Endothelial cell of umbilical vein (primary cell): ENCODE data around the gene SLC5A3. TPM values are rescaled to one million over a fixed set of nuclear protein-coding genes. Genes with fewer than 3 reads are reported as not detected.

Experiments used
- BruUV-seq: library from RNA; stranded (reverse); fragments of 400-500 nt; replicated peaks from 2 replicates; lab custom pipeline; 2021; lab: Mats Ljungman, UMichigan
- CTCF ChIA-PET: fragments of 300-600, 350-600 bp; sonication (Branson Sonifier 250); formaldehyde crosslinking; loops from one replicate; lab custom pipeline; 2021; ENCODE audit warnings: antibody characterized with exemption, inconsistent platforms; lab: Charles Lee
- POLR2A ChIA-PET: fragments of 300-600, 350-600 bp; sonication (Branson Sonifier 250); formaldehyde crosslinking; loops from one replicate; lab custom pipeline; 2021; ENCODE audit warnings: antibody characterized with exemption, inconsistent platforms; lab: Charles Lee
- DNase-seq: peaks from one replicate; pipeline ENCODE4 v3.0.0-alpha.2; 2011; ENCODE audit warnings: low read depth, low spot score
- FAIRE-seq: peaks from 2 replicates; lab custom pipeline; 2011; peaks lifted over from hg19 to GRCh38; lab: Jason Lieb, UNC
- H2AFZ ChIP-seq: 2 replicates; pipeline ENCODE4 v1.6.0; 2012; ENCODE audit warnings: low read depth, low read length, control low read depth, inconsistent platforms
- H3K27ac ChIP-seq: 2 replicates; pipeline ENCODE4 v1.5.1; 2011; ENCODE audit warnings: low read depth, mild to moderate bottlenecking, control low read depth, low read length, moderate library complexity; ENCODE audit not compliant: insufficient read depth
- H3K27me3 ChIP-seq, 2 experiments: 2 replicates each; pipeline versions ENCODE4 v1.6.0 to v1.6.1; 2011; ENCODE audit warnings: low read length in 2 of 2, mixed read lengths in 1 of 2; ENCODE audit not compliant: control insufficient read depth in 2 of 2, insufficient read depth in 2 of 2
- H3K36me3 ChIP-seq, 2 experiments: 2 replicates in 1 of 2; 3 replicates in 1 of 2; pipeline ENCODE4 v1.5.1; 2011; ENCODE audit warnings: low read length in 2 of 2, mild to moderate bottlenecking in 1 of 2, moderate library complexity in 1 of 2; ENCODE audit not compliant: control insufficient read depth in 2 of 2, insufficient read depth in 2 of 2; ENCODE audit errors: extremely low read depth in 1 of 2
- H3K4me1 ChIP-seq: 3 replicates; pipeline ENCODE4 v1.5.1; 2011; ENCODE audit warnings: mild to moderate bottlenecking, low read length; ENCODE audit not compliant: control insufficient read depth, insufficient read depth; ENCODE audit errors: extremely low read depth
- H3K4me2 ChIP-seq: 2 replicates; pipeline ENCODE4 v1.6.1; 2011; ENCODE audit warnings: low read length, control low read depth, mixed read lengths; ENCODE audit not compliant: insufficient read depth
- H3K4me3 ChIP-seq, 3 experiments: fragments of 200-600 bp in 1 of 3; sonication (generic), shearing (Covaris generic) in 1 of 3; replicated peaks in 1 of 3; 2 replicates each; pipeline ENCODE4 v1.5.1; 2011 to 2016; ENCODE audit warnings: control low read depth in 3 of 3, low read length in 3 of 3, mild to moderate bottlenecking in 2 of 3, inconsistent platforms in 1 of 3, low read depth in 1 of 3, moderate library complexity in 1 of 3; ENCODE audit not compliant: insufficient read depth in 1 of 3
- H3K79me2 ChIP-seq: 2 replicates; pipeline ENCODE4 v1.6.0; 2012; ENCODE audit warnings: low read length, inconsistent platforms; ENCODE audit not compliant: control insufficient read depth, insufficient read depth
- H3K9ac ChIP-seq: replicated peaks from 2 replicates; pipeline ENCODE3; 2011; ENCODE audit warnings: low read length, control low read depth; ENCODE audit not compliant: insufficient read depth; ENCODE audit errors: extremely low read depth
- H3K9me1 ChIP-seq: replicated peaks from 3 replicates; pipeline ENCODE4 v1.6.0; 2011; ENCODE audit warnings: mild to moderate bottlenecking, low read length; ENCODE audit not compliant: control insufficient read depth, insufficient read depth; ENCODE audit errors: extremely low read depth
- H3K9me3 ChIP-seq: replicated peaks from 2 replicates; pipeline ENCODE4 v1.5.1; 2012; ENCODE audit warnings: low read length, inconsistent platforms; ENCODE audit not compliant: control insufficient read depth, insufficient read depth
- H4K20me1 ChIP-seq: replicated peaks from 2 replicates; pipeline ENCODE3; 2011; ENCODE audit warnings: mild to moderate bottlenecking, low read length; ENCODE audit not compliant: control insufficient read depth, insufficient read depth; ENCODE audit errors: extremely low read depth
- EZH2 ChIP-seq: IDR thresholded peaks from 2 replicates; pipeline ENCODE4 v1.6.1; 2012; ENCODE audit warnings: borderline replicate concordance, low read depth, mild to moderate bottlenecking, moderate library complexity, low read length, inconsistent platforms; ENCODE audit not compliant: severe bottlenecking
- FOS ChIP-seq: IDR thresholded peaks from 2 replicates; pipeline ENCODE4 v1.6.1; 2011; ENCODE audit warnings: mild to moderate bottlenecking, low read length, moderate library complexity, borderline replicate concordance; ENCODE audit not compliant: insufficient read depth
- GATA2 ChIP-seq: IDR thresholded peaks from 2 replicates; pipeline ENCODE4 v1.7.0; 2011; ENCODE audit warnings: low read depth, mild to moderate bottlenecking, moderate library complexity, mixed read lengths, low read length; ENCODE audit not compliant: insufficient read length, insufficient read depth
- JUN ChIP-seq: IDR thresholded peaks from 2 replicates; pipeline ENCODE4 v1.6.1; 2011; ENCODE audit warnings: borderline replicate concordance, low read depth; ENCODE audit not compliant: insufficient read length, insufficient read depth
- MYC ChIP-seq: IDR thresholded peaks from one replicate; pipeline ENCODE4 v1.6.1; 2011; ENCODE audit warnings: mild to moderate bottlenecking, low read depth, low read length
- POLR2A ChIP-seq: IDR thresholded peaks from 2 replicates; pipeline ENCODE4 v1.6.1; 2012; ENCODE audit warnings: low read depth, mild to moderate bottlenecking, control low read depth, low read length
- POLR2AphosphoS5 ChIP-seq: IDR thresholded peaks from 2 replicates; pipeline ENCODE4 v1.6.1; 2012; ENCODE audit warnings: low read depth, mild to moderate bottlenecking, control low read depth, low read length, moderate library complexity; ENCODE audit not compliant: insufficient read depth
- dilution Hi-C: fragments of 300-500 bp; cut with MboI; formaldehyde crosslinking; loops from one replicate; pipeline ENCODE4 v1.15.0; 2019; ENCODE audit warnings: low sequenced_read_pairs; ENCODE audit not compliant: extremely low pct_ligation_motif_present
- intact Hi-C: fragments of 100-400 bp; cut with micrococcal nuclease; formaldehyde crosslinking; loops from one replicate; pipeline ENCODE4 v1.10.0; 2022
- polyA plus RNA-seq, 4 experiments: library from polyadenylated mRNA; depleted of rRNA in 3 of 4; stranded (reverse) in 3 of 4; unstranded in 1 of 4; fragments of >200 nt; gene quantifications; 2 replicates each; pipeline versions ENCODE4 v1.2.1 to v1.2.3, GENCODE V29; 2011 to 2012; ENCODE audit warnings: missing spikeins in 1 of 4
- total RNA-seq: library from RNA; stranded (reverse); gene quantifications from 2 replicates; pipeline ENCODE4 v1.2.3, GENCODE V29; 2021
- TF ChIP-seq, protein P1 (sequence below): IDR thresholded peaks from 2 replicates; pipeline ENCODE4 v1.6.1; 2011; ENCODE audit not compliant: insufficient read depth, insufficient read length
- TF ChIP-seq, protein P2 (sequence below), 2 donors: IDR thresholded peaks; 1 replicate in 1 of 2; 2 replicates in 1 of 2; pipeline ENCODE4 v1.5.1; 2011; ENCODE audit warnings: low read length in 2 of 2, mild to moderate bottlenecking in 2 of 2, moderate library complexity in 2 of 2, control low read depth in 1 of 2, inconsistent platforms in 1 of 2, low read depth in 1 of 2; ENCODE audit not compliant: insufficient read depth in 1 of 2; ENCODE audit errors: extremely low read depth in 1 of 2

The SLC5A3 gene
- total and polyA plus RNA-seq, 2 donors (not counting 3 experiments of a cell fraction or from before 2014, with no cell fraction given): 1.6 to 8.0 TPM

DNA sequence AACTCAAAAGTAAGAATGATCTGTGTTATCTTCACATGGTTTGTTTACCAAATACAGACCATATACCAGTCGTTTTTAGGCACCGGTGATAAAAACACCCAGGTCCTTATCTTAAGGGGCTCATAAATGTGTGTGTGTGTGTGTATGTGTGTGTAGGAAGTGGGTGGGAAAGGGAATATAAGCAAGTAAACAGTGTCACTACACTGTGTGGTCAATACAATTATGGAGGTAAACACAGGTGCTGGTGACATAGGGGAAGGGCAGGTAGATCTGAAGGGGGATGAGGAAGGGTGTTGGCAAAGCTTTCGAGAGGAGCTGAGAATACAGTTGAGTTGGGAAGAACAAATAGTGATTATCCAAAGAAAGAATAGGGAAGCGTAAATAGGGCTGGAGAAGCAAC is 19.1 kb upstream of the SLC5A3 start:
- CTCF ChIA-PET: no interaction called here
- TF ChIP-seq GATA2 (no peak), EZH2 (no peak), FOS (no peak), MYC (no peak), JUN (no peak), POLR2A (no peak), POLR2AphosphoS5 (no peak)
- TF ChIP-seq, protein P1, sequence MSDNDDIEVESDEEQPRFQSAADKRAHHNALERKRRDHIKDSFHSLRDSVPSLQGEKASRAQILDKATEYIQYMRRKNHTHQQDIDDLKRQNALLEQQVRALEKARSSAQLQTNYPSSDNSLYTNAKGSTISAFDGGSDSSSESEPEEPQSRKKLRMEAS: no peak
- TF ChIP-seq, protein P2, sequence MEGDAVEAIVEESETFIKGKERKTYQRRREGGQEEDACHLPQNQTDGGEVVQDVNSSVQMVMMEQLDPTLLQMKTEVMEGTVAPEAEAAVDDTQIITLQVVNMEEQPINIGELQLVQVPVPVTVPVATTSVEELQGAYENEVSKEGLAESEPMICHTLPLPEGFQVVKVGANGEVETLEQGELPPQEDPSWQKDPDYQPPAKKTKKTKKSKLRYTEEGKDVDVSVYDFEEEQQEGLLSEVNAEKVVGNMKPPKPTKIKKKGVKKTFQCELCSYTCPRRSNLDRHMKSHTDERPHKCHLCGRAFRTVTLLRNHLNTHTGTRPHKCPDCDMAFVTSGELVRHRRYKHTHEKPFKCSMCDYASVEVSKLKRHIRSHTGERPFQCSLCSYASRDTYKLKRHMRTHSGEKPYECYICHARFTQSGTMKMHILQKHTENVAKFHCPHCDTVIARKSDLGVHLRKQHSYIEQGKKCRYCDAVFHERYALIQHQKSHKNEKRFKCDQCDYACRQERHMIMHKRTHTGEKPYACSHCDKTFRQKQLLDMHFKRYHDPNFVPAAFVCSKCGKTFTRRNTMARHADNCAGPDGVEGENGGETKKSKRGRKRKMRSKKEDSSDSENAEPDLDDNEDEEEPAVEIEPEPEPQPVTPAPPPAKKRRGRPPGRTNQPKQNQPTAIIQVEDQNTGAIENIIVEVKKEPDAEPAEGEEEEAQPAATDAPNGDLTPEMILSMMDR (IDR thresholded peaks at IDR 0.05; ENCODE audit: extremely low read depth in 1 of 2, insufficient read depth in 1 of 2, low read depth in 1 of 2, low read length in 2 of 2): no peak
- H3K4me3 ChIP-seq: no peak overlapping the region
- peaks cover 3 to 5% of the 10 kb centered on the region in 2 experiments for H3K27me3 ChIP-seq
- intact Hi-C loops (no loop called here), dilution Hi-C loops (no loop called here)
- H4K20me1 ChIP-seq: no peaks in the 10 kb centered on the region
- POLR2A ChIA-PET: no interaction called here
- BruUV-seq: no TSS peak
- no peak overlapping the region for H3K27ac ChIP-seq
- H2AFZ ChIP-seq: no peak overlapping the region
- DNase-seq (no peak), FAIRE-seq (no peak)
- H3K79me2 ChIP-seq: no peaks in the 10 kb centered on the region
- no peak overlapping the region for H3K4me2 ChIP-seq
- no peaks in the 10 kb centered on the region for H3K4me1 ChIP-seq
- no peaks in the 10 kb centered on the region for H3K9me3 ChIP-seq
- no peaks in the 10 kb centered on the region for H3K36me3 ChIP-seq
- no peak overlapping the region for H3K9ac ChIP-seq
- H3K9me1 ChIP-seq: no peaks in the 10 kb centered on the region
